Ishikawa (cell line): ENCODE data around the gene PKD1.

Experiments
- CEBPB ChIP-seq: IDR thresholded peaks from 2 replicates; pipeline ENCODE4 v1.6.1; 2012
- CREB1 ChIP-seq: IDR thresholded peaks from 2 replicates; pipeline ENCODE4 v1.6.1; 2012; ENCODE audit warnings: low read depth
- EGR1 ChIP-seq: IDR thresholded peaks from 2 replicates; pipeline ENCODE4 v1.6.1; 2012
- EP300 ChIP-seq: IDR thresholded peaks from 2 replicates; pipeline ENCODE4 v1.6.1; 2012; ENCODE audit warnings: borderline replicate concordance
- NFIC ChIP-seq: IDR thresholded peaks from 2 replicates; pipeline ENCODE4 v1.6.1; 2012
- RAD21 ChIP-seq: IDR thresholded peaks from 2 replicates; pipeline ENCODE4 v1.6.1; 2012; ENCODE audit warnings: low read depth
- TAF1 ChIP-seq: IDR thresholded peaks from 2 replicates; pipeline ENCODE4 v1.6.1; 2012; ENCODE audit warnings: low read depth, mild to moderate bottlenecking
- TEAD4 ChIP-seq: IDR thresholded peaks from 2 replicates; pipeline ENCODE4 v1.6.1; 2012
- USF1 ChIP-seq: IDR thresholded peaks from 2 replicates; pipeline ENCODE4 v1.6.1; 2012
- YY1 ChIP-seq: IDR thresholded peaks from 2 replicates; pipeline ENCODE4 v1.6.1; 2012; ENCODE audit warnings: low read depth
- ZBTB7A ChIP-seq: IDR thresholded peaks from 2 replicates; pipeline ENCODE4 v1.6.1; 2012; ENCODE audit warnings: low read depth
- TF ChIP-seq, protein P1 (sequence below): IDR thresholded peaks from 2 replicates; pipeline ENCODE4 v1.6.1; 2012; ENCODE audit warnings: low read depth, mild to moderate bottlenecking
- TF ChIP-seq, protein P2 (sequence below): IDR thresholded peaks from 2 replicates; pipeline ENCODE4 v1.6.1; 2012

DNA sequence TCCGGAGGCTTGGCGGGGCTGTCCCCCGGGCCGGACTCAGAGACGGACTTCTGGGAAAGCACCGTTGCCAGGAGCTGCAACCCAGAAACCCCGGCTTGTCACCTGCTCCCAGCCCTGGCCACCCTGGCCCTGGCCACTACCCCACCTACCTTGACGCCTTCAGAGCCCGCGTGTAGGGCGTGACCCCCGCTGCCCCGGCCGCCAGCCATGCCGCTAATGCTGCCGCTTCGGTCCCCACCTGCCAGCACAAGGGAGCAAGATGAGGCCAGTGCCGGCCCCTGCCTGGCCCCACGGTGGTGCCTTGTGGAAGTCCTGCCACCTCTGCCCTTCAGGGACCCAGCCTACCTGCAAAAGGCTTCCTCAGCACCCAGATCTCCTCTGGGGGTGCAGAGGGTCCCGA, 49.3 kb upstream of the PKD1 start:
- TF ChIP-seq TAF1 (no peak), NFIC (no peak), RAD21 (no peak), USF1 (no peak), CREB1 (no peak), ZBTB7A (no peak), CEBPB (no peak), EGR1 (no peak), TEAD4 (no peak), YY1 (no peak), EP300 (no peak)
- TF ChIP-seq, protein P1, sequence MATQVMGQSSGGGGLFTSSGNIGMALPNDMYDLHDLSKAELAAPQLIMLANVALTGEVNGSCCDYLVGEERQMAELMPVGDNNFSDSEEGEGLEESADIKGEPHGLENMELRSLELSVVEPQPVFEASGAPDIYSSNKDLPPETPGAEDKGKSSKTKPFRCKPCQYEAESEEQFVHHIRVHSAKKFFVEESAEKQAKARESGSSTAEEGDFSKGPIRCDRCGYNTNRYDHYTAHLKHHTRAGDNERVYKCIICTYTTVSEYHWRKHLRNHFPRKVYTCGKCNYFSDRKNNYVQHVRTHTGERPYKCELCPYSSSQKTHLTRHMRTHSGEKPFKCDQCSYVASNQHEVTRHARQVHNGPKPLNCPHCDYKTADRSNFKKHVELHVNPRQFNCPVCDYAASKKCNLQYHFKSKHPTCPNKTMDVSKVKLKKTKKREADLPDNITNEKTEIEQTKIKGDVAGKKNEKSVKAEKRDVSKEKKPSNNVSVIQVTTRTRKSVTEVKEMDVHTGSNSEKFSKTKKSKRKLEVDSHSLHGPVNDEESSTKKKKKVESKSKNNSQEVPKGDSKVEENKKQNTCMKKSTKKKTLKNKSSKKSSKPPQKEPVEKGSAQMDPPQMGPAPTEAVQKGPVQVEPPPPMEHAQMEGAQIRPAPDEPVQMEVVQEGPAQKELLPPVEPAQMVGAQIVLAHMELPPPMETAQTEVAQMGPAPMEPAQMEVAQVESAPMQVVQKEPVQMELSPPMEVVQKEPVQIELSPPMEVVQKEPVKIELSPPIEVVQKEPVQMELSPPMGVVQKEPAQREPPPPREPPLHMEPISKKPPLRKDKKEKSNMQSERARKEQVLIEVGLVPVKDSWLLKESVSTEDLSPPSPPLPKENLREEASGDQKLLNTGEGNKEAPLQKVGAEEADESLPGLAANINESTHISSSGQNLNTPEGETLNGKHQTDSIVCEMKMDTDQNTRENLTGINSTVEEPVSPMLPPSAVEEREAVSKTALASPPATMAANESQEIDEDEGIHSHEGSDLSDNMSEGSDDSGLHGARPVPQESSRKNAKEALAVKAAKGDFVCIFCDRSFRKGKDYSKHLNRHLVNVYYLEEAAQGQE = no peak
- TF ChIP-seq, protein P2, sequence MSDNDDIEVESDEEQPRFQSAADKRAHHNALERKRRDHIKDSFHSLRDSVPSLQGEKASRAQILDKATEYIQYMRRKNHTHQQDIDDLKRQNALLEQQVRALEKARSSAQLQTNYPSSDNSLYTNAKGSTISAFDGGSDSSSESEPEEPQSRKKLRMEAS = no peak
